ENCODE measurements around the gene SLC28A1.
A peak's percentile ranks its signal among the peaks of the same experiment; 100 is the strongest.

SLC28A1 gene

DNA sequence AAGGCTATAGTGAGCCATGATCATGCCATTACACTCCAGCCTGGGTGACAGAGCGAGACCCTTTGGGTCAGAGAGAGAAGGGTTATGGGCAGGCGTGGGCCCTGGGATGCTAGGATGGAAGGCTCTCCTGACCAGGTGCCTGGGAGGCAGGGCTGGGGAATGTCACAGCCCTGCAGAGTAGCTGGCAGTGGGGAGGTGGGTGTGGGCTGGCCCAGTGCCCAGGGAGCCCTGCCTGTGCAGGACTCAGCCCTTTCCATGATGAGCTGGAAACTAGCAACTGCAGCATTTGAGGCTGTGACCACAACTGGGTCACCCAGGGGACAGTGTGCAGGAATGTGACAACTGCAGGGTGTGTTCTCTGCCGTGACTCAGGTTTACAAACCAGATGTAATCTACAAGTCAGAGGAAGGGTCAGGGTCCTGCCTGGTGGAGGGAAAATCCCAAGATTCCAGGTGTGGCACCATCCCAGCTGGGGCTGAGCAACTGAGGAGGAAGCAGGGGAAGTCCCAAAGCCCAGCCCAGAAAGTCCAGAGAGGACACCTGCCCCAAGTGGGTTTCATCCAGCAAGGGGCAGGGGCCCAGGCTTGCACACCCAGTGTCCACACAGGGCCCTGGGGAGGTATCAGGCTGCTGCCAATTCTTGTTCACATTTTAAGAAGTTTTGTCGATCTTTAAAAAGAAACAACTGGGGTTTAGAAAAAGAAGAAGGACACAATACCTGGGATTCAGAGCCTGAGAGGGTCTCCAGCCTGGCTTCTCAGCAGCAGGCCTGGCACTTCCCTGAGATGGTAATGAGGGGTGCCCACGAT, 45.5 kb downstream of the SLC28A1 start:
- no peaks in the 10 kb centered on the region for H3K36me3 ChIP-seq
- no peaks in the 10 kb centered on the region for H3K9me3 ChIP-seq (ENCODE audit: severe bottlenecking)
- H3K27me3 ChIP-seq (ENCODE audit: insufficient read depth, low read depth, severe bottlenecking) = no peaks in the 10 kb centered on the region
- no peak overlapping the region for H3K4me3 ChIP-seq (ENCODE audit: low read depth, low read length)
- no peak overlapping the region for H3K27ac ChIP-seq
- no peak for DNase-seq
- TF ChIP-seq, protein P1, sequence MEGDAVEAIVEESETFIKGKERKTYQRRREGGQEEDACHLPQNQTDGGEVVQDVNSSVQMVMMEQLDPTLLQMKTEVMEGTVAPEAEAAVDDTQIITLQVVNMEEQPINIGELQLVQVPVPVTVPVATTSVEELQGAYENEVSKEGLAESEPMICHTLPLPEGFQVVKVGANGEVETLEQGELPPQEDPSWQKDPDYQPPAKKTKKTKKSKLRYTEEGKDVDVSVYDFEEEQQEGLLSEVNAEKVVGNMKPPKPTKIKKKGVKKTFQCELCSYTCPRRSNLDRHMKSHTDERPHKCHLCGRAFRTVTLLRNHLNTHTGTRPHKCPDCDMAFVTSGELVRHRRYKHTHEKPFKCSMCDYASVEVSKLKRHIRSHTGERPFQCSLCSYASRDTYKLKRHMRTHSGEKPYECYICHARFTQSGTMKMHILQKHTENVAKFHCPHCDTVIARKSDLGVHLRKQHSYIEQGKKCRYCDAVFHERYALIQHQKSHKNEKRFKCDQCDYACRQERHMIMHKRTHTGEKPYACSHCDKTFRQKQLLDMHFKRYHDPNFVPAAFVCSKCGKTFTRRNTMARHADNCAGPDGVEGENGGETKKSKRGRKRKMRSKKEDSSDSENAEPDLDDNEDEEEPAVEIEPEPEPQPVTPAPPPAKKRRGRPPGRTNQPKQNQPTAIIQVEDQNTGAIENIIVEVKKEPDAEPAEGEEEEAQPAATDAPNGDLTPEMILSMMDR (IDR thresholded peaks at IDR 0.05; ENCODE audit: low read depth, low read length) = no peak

DNA sequence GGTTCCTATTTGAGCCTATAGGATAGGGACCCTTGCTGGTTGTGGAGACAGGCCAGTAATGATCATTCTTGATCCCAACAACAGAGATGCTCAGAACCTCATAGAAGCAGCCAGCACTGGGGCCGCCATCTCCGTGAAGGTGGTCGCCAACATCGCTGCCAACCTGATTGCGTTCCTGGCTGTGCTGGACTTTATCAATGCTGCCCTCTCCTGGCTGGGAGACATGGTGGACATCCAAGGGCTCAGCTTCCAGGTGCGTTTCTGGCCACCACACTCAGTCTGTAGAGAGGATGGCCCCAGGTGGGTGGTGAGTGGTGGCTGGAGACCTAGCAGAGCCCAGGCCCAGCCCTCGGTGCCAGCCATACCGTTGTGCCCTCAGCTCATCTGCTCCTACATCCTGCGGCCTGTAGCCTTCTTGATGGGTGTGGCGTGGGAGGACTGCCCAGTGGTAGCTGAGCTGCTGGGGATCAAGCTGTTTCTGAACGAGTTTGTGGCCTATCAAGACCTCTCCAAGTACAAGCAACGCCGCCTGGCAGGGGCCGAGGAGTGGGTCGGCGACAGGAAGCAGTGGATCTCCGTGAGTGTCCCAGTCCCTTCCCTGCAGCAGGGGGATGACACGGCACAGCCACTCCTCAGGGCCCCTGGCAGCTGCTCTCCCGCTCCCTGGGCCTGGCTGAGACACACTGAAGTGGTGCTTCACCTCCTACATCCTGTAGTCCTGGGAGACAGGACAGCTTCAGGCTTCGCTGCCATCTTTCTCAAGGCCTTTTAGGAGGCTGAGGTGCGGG, 50.7 kb downstream of the SLC28A1 start:
- Histone ChIP-seq H3K9me3 (ENCODE audit: severe bottlenecking) (no peaks in the 10 kb centered on the region), H3K36me3 (no peaks in the 10 kb centered on the region), H3K4me3 (ENCODE audit: low read depth, low read length) (no peak overlapping the region), H3K27ac (no peak overlapping the region), H3K27me3 (ENCODE audit: insufficient read depth, low read depth, severe bottlenecking) (no peaks in the 10 kb centered on the region)
- peak; percentile 33 for DNase-seq
- TF ChIP-seq, protein P1 (IDR thresholded peaks at IDR 0.05; ENCODE audit: low read depth, low read length) = peak; percentile 68

DNA sequence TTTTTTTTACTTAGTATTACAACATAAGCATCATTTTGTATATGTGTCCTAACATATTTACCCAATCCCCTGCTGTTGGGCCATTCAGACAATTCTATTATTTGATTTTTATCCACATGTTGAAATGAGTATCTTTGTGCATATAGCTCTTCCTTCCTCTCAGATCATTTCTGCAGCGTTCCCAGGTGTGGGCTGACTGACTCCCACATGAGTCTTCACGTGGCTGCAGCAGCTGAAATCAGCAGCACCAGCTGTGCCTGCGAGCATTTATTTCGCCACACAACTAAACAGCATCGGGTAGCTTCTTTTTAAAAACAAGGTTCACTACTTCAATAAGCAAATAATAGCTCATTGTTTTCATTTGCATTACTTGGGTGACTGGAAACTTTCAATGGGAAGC, 52.7 kb downstream of the SLC28A1 start:
- DNase-seq = no peak
- Histone ChIP-seq H3K27me3 (ENCODE audit: insufficient read depth, low read depth, severe bottlenecking) (no peaks in the 10 kb centered on the region), H3K27ac (no peak overlapping the region), H3K4me3 (ENCODE audit: low read depth, low read length) (no peak overlapping the region), H3K36me3 (no peaks in the 10 kb centered on the region), H3K9me3 (ENCODE audit: severe bottlenecking) (no peaks in the 10 kb centered on the region)
- TF ChIP-seq, protein P1 (IDR thresholded peaks at IDR 0.05; ENCODE audit: low read depth, low read length) = no peak

DNA sequence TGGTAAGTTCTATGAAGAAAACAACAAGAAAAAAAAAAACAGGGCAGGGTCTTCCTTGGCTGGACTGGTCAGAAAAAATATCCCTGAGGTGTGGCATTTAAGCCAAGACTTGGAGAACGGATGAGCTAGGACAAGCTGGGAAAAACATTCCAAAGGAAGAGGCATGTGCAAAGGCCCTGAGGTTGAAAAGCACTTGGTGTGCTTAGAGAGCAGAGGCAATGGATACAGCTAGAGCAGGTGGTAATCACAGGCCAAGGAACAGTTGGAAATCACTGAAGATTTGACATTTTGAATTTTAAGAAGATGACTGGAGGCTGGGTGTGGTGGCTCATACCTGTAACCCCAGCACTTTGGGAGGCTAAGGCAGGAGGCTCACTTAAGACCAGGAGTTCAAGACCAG, 54.3 kb downstream of the SLC28A1 start:
- Histone ChIP-seq H3K27me3 (ENCODE audit: insufficient read depth, low read depth, severe bottlenecking) (no peaks in the 10 kb centered on the region), H3K27ac (no peak overlapping the region), H3K36me3 (no peaks in the 10 kb centered on the region), H3K4me3 (ENCODE audit: low read depth, low read length) (no peak overlapping the region), H3K9me3 (ENCODE audit: severe bottlenecking) (no peaks in the 10 kb centered on the region)
- no peak for DNase-seq
- TF ChIP-seq, protein P1 (IDR thresholded peaks at IDR 0.05; ENCODE audit: low read depth, low read length) = no peak

DNA sequence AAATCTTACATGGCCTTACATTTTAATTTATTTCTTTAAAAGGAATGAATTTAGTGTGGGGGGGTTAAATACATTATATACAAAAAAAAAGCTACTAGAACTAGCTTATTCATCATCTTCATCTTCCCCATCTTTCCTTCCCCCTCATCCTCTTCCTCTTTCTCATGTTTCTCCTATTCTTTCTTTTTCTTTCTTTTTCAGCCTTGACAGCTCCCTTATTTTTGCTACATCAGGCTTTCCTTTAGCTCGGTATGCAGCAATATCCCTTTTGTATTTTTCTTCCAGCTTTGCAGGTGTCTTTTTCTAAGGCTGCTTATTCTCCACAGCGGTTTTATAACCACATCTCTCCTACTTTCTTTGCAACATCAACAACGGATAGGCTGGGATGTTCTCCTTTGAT, 55.9 kb downstream of the SLC28A1 start:
- Histone ChIP-seq H3K27ac (no peak overlapping the region), H3K4me3 (ENCODE audit: low read depth, low read length) (no peak overlapping the region), H3K9me3 (ENCODE audit: severe bottlenecking) (no peaks in the 10 kb centered on the region), H3K27me3 (ENCODE audit: insufficient read depth, low read depth, severe bottlenecking) (no peaks in the 10 kb centered on the region), H3K36me3 (no peaks in the 10 kb centered on the region)
- no peak for DNase-seq
- TF ChIP-seq, protein P1 (IDR thresholded peaks at IDR 0.05; ENCODE audit: low read depth, low read length) = no peak
